GM12873 (cell line): Measurements from ENCODE around the gene KRCC1.

ENCODE experiments used
- CTCF ChIP-seq: IDR thresholded peaks from 2 replicates; pipeline ENCODE4 v1.5.1; 2012; ENCODE audit warnings: low read depth, mild to moderate bottlenecking, moderate library complexity, low read length, control low read depth; ENCODE audit not compliant: insufficient read depth; ENCODE audit errors: missing control alignments

The KRCC1 gene

GRCh38 chr2:88095022-88095421, 39.4 kb upstream of the KRCC1 start:
- no peak for TF ChIP-seq CTCF

GRCh38 chr2:88092773-88093172, 37.2 kb upstream of the KRCC1 start:
- no peak for TF ChIP-seq CTCF

- no peak for TF ChIP-seq CTCF
Observed at GRCh38 chr2:88091943-88092342, 36.4 kb upstream of the KRCC1 start.

DNA sequence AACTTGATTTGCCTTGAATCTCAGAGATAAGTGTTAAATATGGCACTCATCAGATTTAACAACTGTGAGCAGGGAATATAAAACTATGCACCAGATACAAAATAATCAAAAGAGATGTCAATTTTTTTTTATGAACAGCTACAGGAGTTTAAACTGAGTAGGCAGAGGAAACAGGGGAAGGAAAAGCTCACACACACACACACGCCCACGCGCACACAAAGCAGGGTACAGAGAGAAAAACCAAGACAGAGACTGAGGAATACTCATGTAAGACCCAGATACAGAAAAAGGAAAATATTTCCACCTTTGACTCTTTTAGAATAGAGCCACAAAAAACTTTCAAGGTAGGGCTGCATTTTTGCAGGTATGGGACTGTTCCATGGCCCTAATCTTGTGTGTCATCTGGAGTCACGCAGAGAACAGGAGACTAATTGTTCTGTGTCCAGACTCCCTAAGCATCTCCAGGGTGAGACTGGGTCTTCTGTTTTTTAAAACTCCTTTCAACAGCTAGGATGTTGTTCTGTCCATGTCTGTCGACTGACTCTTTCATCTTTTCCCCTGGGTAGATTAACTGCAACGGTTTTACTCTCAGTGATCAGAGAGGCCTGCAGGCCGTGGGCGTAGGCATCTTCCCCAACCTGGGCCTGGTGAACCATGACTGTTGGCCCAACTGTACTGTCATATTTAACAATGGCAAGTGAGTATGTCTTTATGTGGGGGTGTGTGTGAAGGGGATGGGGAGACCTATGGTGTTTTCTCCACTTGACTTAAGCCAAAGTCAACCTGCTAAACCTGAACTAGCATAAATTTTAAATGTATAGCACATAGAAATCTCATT, 35.1 kb upstream of the KRCC1 start:
- TF ChIP-seq CTCF = no peak

- TF ChIP-seq CTCF = no peak
Observed at GRCh38 chr2:88088999-88089398, 33.4 kb upstream of the KRCC1 start.

DNA sequence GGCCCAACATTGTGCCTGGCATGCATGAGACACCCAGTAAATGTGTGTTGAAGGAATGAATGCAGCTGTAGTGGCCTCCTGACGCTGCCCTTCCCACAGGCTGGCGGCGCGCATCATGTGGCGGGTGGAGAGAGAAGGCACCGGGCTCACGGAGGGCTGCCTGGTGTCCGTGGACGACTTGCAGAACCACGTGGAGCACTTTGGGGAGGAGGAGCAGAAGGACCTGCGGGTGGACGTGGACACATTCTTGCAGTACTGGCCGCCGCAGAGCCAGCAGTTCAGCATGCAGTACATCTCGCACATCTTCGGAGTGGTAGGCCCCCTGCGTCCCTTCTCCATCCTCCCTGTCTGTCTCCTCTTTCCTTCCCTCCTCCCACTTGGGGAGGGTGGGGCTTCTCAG, 32.2 kb upstream of the KRCC1 start:
- TF ChIP-seq CTCF = no peak

GRCh38 chr2:88087073-88087472, 31.5 kb upstream of the KRCC1 start:
- no peak for TF ChIP-seq CTCF
